NCI-H82 treated with DMSO at 0.1 percent for 48 hours (cell line): Measurements from ENCODE around the gene CREB1.

ENCODE experiments used
- DNase-seq: peaks from one replicate; lab custom pipeline; 2025; ENCODE audit not compliant: unreplicated experiment; lab: John Stamatoyannopoulos, UW

CREB1 gene

GRCh38 chr2:207540431-207540830 is 10.7 kb downstream of the CREB1 start:
- DNase-seq: no peak

GRCh38 chr2:207541933-207542332 is 12.2 kb downstream of the CREB1 start:
- DNase-seq: no peak

- no peak for DNase-seq
Measured at GRCh38 chr2:207543272-207543671, 13.5 kb downstream of the CREB1 start.

- no peak for DNase-seq
Measured at GRCh38 chr2:207546822-207547221, 17.1 kb downstream of the CREB1 start.

GRCh38 chr2:207549145-207549544 is 19.4 kb downstream of the CREB1 start:
- no peak for DNase-seq

- DNase-seq: no peak
Measured at GRCh38 chr2:207558079-207558491, 28.3 kb downstream of the CREB1 start.

- no peak for DNase-seq
Measured at GRCh38 chr2:207561386-207562080, 31.8 kb downstream of the CREB1 start.

GRCh38 chr2:207565736-207566500 is 36.2 kb downstream of the CREB1 start:
- no peak for DNase-seq

- DNase-seq: no peak
Measured at GRCh38 chr2:207567671-207568070, 37.9 kb downstream of the CREB1 start.

- no peak for DNase-seq
Measured at GRCh38 chr2:207571370-207571769, 41.6 kb downstream of the CREB1 start.

- DNase-seq: no peak
Measured at GRCh38 chr2:207584952-207585351, 55.2 kb downstream of the CREB1 start.

- DNase-seq: no peak
Measured at GRCh38 chr2:207587305-207587704, 57.5 kb downstream of the CREB1 start.

GRCh38 chr2:207589143-207589542 is 59.4 kb downstream of the CREB1 start:
- DNase-seq: no peak

GRCh38 chr2:207593277-207593676 is 63.5 kb downstream of the CREB1 start:
- DNase-seq: no peak

GRCh38 chr2:207594264-207594663 is 64.5 kb downstream of the CREB1 start:
- DNase-seq: no peak

- DNase-seq: no peak
Measured at GRCh38 chr2:207594731-207595130, 65.0 kb downstream of the CREB1 start.

- DNase-seq: no peak
Measured at GRCh38 chr2:207599636-207600035, 69.9 kb downstream of the CREB1 start.

- DNase-seq: no peak
Measured at GRCh38 chr2:207600231-207600630, 70.5 kb downstream of the CREB1 start.

GRCh38 chr2:207601774-207602173 is 72.0 kb downstream of the CREB1 start:
- peak; percentile 73 for DNase-seq

GRCh38 chr2:207603486-207603885 is 73.7 kb downstream of the CREB1 start:
- DNase-seq: no peak

GRCh38 chr2:207606399-207606798 is 76.6 kb downstream of the CREB1 start:
- no peak for DNase-seq

- no peak for DNase-seq
Measured at GRCh38 chr2:207606829-207607228, 77.1 kb downstream of the CREB1 start.

- DNase-seq: no peak
Measured at GRCh38 chr2:207612714-207613113, 83.0 kb downstream of the CREB1 start.
